Right forelimb (tissue), 1 donor: Measurements from ENCODE around the gene MTMR2.

Experiments used
- DNase-seq: peaks from one replicate; pipeline ENCODE4 v3.0.0-alpha.2; 2018

Gene MTMR2

DNA sequence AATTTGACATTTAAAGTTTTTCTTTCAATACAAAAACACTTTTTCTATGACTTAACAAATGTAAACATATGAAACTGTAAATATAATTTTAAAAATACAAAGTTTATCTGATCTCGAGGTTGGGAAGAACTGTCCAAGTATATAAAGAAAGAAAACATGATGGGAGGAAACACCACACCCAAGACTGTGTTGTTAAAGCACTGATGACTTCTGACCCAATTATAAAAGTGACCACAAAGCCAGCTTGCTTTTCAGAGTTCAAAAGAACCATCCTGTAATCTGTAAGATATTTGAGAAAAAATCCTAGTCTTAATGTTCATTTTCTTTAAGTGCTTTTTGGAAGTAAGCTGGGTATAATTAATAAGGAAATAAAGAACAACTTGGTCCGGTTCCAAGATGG, 118.0 kb downstream of the MTMR2 start:
- DNase-seq: no peak

DNA sequence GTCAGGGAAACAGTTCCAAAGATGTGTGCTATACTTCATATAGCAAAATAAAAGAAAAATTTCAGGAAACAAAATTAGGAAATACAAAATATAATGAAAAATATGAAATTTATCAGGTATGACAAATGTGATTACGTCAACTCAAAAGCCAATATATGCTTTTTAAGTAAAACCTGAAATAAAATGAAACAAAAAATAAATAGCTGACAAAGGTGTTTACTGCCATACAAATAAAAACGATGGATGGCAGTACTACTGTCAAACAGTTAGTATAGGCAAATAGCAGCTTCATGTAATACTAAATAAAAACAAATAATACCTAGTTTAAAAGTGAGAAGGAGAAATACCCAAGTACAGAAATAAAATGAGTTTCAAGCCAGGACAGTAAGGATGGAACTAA, 119.9 kb downstream of the MTMR2 start:
- DNase-seq: no peak

DNA sequence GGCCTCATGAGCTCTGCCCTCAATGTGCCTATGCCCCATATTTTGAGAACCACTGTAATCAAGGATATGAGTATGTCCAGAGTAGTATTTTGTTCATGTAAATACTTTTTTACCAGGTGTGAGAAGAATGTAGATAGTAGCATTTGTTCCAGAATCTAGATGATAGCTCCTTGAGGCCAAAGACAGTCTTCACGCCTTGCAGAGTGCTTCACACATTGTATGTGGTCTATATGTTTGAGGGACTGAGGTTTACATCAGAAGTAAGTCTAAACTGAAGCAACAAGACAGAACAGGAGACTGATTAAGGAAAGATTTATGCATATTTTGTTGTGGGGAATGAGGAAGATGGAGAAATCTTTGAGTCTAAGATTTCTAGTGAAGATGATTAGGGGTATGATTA, 121.1 kb downstream of the MTMR2 start:
- no peak for DNase-seq

DNA sequence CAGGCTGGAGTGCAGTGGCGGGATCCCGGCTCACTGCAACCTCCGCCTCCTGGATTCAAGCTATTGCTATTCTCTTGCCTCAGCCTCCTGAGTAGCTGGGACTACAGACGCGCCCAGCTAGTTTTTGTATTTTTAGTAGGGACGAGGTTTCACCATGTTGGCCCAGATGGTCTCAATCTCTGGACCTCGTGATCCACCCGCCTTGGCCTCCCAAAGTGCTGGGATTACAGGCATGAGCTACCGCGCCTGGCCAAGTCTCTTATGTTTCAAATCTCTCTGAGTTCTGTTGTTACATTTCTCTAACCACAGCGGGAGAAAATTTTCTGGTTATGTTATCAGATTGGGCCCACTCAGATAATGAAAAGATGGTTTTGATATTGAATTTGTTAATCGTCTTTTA, 123.5 kb downstream of the MTMR2 start:
- no peak for DNase-seq

DNA sequence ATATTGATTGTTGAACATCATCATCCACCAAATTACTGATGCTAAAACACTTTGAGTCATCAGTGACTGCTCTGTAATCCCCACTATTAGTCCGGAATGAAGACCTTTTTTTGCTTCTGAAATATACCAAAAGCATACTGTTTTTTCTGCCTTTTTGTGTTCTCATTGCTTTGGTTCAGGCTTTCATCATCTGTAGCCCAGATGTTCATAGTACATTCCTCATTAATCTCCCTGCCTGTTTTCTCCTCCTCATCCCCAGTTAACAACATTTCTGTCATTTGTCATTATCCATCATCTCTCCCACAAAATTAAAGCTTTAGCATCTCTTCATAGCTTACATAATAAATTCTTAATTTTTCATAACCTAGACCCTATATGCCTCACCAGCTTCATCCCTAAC, 124.4 kb downstream of the MTMR2 start:
- DNase-seq: no peak

DNA sequence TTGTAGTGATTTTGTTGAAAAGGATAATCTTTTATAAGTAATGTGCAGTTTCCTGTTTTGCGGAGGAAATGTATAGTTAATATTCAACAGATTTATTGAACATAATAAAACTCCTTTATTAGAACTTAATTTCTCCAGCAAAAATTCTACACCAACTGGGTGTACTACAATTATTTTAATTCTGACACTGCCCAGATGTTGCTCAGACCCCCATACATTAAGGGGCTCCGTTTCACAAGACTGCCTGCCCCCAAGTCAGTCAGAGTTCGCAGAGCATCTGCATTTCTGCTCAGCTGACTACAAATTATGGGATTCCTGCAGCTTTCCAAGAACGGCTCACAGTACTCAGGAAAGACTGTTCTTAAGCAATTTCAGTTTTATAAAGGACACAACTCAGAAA, 127.4 kb downstream of the MTMR2 start:
- DNase-seq: no peak

DNA sequence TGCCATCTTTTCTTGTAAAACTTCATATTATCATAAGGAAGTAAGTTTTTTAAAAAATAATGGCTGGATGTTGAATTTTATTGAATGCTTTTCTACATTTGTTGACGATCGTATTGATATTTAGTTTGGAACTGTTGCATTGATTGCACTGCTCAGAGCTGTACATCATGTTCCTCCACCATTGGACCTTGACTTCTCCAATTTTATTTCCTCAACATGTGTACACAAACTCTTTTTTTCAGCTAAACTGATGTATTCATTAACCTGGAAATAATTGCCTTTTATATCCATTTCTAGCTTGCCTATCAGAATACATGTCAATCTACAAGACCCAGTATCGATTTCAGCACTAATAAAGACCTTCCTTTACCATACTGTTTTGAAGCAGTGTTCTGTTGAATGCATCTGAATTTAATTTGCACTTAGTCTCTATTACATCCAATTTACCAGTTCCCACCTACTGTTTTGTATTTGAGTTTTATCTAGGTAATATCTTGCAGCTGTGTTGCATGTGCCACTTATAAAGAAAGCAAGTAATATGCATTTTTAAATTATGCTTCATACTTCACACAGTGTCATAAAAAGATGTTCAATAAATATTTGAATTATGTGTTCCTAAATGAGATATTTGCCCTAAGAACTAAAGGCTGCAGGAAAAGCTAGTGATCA, 128.1 kb downstream of the MTMR2 start:
- DNase-seq: no peak

DNA sequence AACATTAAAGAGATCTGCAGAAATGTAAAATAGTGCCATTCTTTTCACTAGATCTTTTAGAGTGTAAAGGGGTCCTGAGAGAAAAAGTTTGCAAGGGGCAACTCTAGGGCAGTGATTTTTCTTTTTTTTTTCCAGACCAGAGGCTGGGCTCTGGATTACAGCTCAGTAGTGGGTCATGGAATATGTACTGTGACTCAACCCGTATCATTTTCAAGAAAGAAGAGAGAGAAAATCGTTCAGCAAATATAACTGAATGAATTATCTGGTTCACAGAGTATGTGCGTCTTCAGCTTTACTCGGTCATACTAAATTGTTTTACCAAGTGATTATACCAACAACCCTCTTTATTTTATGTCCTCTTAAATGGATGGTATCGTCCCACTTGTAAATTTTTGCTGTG, 129.8 kb downstream of the MTMR2 start:
- no peak for DNase-seq

DNA sequence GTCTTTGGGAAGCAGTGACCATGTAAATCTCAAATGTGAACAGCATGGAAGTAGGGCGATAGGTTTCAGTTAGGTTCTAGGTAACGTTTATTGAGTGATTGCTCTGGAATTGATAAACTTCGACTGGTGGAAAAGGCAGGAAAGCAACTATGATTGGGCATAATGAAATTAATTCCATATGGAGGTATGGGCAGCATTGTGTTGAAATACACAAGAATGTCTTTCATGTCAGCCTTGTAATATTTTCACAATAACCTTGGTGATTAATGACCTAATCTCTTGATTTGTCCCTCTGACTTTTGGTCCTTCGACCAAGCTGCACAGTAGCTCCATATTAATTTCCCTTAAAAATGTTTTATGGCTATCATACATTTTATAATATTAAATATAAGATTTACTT, 130.8 kb downstream of the MTMR2 start:
- no peak for DNase-seq

DNA sequence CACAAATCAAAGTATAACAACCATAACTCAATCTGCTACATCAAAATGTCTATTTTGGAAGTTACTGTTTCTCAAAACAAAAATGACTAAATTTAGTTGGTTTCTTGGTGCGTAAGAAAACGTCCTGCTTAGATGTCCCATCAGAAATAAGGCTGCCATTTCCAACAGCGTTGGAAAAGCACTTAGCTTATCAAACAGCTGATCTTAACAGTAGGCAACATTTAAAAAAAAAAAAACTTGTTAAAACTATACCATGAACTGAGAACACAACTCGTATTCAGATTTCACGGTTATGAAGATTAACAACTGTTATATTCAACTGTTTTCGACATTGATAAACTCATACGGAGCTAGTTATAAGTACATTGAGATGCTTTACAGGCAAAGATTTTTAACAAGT, 131.2 kb downstream of the MTMR2 start:
- DNase-seq: no peak

DNA sequence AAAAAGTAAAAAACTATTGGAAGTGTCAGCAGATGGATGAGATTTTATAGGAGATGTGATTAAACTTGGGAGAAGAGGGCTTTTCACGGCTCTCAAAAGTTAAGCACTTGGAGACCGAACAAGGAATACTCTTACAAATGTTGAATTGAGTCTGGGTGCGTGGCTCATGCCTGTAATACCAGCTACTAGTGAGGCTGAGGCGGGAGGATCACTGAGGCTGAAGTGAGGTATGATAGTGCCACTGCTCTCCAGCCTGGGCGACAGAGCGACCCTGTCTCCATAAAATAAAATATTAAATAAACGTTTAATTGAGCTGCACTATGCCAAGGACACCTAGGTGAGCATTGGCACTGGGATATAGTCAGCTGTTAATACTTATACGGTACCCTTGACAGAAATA, 131.7 kb downstream of the MTMR2 start:
- DNase-seq: no peak

DNA sequence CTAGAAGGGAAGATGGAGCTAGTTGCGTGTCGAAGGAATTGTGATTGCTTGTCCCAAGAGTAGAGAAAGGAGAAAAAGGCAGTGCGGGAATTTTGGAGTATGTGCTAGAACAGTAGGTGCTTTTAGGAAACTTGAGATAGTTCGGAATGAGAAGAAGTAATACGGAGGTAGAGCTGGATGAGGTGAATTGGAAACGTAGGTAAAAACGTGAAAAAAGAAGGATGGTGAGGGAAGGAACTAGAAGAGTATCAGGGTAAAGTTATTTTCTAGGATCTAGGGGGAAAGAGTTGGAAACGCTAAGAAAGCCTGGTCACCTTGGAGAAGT, 132.2 kb downstream of the MTMR2 start:
- no peak for DNase-seq

DNA sequence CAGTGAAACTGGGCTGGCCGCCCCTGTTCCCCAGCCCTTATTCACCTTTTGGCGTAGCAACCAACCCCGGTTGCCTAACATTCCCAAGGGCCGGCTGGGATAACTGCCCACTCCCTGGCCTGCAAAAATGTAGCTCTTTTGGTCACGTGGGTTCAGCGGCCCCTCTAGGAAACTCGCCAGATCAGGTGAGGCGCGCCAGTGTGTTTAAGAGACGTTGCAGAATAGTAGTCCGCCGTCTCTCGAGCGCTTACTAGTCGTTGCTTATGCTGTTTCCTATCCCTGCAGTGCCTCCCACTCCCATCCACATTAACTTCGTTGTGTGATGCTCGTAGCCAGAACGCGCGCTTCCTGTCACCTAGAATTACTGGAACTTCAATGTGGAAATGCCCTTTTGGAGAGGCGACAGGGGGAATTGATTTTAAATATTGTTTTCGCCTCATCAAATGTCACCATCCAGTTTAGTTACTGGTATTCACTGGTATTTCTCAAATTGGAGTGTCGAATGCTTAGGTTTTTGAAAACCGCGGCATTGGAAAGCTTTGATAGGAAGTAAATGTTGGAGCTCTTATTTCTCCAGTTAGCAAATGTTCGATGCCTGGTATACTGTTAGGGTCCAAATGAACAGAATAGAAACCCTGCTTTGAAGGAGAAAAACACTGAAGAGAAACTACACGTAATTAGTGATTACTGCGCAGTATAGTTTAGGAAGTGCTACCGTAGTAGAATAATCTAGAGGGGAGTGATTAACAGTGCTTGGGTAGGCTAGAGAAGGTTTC, 132.8 kb downstream of the MTMR2 start:
- DNase-seq: peak; percentile 78

DNA sequence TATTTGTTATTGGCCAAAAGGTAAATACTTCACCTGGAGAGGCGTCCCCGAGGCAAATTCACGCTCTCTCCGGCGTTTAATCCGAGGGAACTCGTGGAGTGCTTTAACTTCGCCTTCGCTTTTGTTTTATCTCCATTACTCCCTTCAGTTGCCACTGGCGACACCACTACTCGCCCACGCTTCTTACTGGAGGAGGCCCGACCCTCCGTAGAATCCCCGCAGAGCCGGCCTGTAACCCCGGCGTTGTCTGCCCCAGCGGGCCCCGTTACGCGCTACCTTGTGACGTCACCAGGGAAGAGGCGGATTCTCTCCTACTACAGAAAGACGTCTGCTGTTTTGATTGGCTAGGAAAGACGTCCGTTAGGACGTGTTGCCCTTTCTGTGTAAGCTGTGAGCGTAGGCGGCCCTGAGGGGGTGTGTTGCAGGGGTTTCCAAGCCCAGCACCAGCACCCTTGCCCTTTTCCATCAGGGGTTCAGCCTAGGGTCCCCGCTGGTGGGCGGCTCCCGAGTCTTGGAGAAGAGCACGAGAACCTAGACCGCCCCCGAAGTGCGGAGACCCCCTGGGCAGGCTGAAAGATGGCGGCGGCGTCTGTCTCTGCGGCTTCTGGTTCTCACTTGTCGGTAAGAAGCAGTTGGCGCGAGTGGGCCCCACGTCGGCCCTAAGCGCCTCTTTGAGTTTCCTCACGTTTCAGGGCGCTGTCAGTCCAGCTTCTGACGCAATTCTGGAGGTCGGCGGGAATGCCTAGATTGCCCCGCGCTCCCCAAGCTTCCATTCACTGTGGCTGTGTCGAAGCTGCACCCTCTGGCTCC, 133.6 kb downstream of the MTMR2 start, which contains the start of gene CEP57:
TSS of gene CEP57 (plus strand) at position 376 of the 810 bp plus-strand sequence. CDS start at position 577, 201 bp downstream.
- DNase-seq: peak; percentile 96

DNA sequence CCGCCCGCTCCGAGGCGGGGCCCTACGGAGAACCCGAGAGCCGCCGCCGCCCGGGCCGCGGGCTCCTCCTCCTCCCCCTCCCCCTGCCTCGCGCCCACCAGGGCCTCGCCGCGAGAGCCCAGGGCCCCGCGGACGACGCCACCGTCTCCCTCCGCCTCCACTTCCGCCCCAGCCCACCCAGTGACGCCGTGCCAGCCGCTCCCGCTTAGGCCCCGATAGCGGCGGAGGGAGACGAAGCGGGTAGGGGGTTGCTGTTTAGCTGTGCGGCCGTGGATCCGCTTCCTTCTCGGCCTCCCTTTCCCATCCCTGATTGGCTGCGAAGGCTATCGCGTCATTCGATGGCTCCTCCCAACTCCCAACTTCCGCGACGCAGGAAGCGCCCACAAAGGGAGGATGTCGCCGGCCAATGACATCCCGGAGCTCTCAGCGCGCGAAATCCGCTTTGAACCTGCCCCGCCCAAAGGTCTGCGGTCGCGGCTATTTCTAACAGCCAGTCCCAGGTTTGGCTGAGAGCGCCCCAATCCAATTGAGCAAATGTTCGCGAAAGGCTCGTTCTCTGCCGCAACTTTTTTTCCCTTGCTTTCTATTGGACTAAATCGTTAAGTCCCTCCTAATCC, 134.3 kb downstream of the MTMR2 start, which contains the start of gene FAM76B:
TSS of gene FAM76B (minus strand) at position 277 of the 617 bp plus-strand sequence. CDS start 304 bp downstream, outside the sequence.
- DNase-seq: peak; percentile 98

DNA sequence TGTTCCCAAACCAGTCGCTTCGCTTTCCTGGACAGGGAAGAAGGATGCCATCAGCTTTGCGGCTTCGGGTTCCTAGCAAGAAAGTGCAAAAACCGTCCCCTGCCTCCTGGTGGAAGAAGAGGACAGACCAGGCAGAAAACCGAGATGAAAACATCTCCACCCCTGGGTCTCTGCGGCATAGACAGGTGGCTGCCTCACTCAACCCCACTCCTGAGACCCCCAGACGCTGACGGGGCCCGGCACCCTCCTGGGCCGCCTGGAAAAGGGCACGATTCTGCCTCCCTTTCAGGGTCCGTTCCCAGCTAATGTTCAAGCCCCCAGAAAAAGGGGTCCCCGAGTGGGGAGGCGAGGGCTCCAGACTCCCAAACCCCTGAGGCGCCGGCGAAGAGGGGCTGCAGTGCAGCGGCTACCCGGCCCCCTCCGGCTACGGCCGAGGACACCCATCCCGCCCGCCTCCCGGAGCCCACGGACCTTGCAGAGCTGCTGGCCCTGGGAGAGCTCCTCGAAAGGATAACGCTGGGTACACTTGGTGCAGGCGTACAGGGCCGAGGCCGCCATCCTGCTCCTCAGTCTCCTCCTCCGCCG, 134.9 kb downstream of the MTMR2 start:
- no peak for DNase-seq
